IMR-90 (cell line): ENCODE results near the gene RIF1. TPM values are rescaled to one million over a fixed set of nuclear protein-coding genes. Genes with fewer than 3 reads are reported as not detected.

Experiments used
- ATAC-seq: fragments of 200-7000 bp; cut with Tn5 transposase; 2 replicates; pipeline ENCODE4 v1.9.1; 2020; ENCODE audit warnings: low read depth, mild to moderate bottlenecking, moderate library complexity
- BruUV-seq: library from RNA; stranded (reverse); fragments of 400-500 nt; replicated peaks from 2 replicates; lab custom pipeline; 2021; lab: Mats Ljungman, UMichigan
- CTCF ChIA-PET: fragments of 300-600 bp; formaldehyde crosslinking; extraction: SDS; loops from one replicate; lab custom pipeline; 2021; ENCODE audit warnings: antibody characterized with exemption; lab: Yijun Ruan, JAX
- POLR2A ChIA-PET: fragments of 300-600 bp; sonication (Branson Sonifier 250); formaldehyde crosslinking; loops from one replicate; lab custom pipeline; 2022; ENCODE audit warnings: antibody characterized with exemption; ENCODE audit not compliant: unreplicated experiment; lab: Charles Lee
- DNase-seq: peaks from one replicate; pipeline ENCODE4 v3.0.0; 2013
- H2AFZ ChIP-seq: replicated peaks from 2 replicates; pipeline ENCODE3; 2013; ENCODE audit warnings: low read length, mild to moderate bottlenecking; ENCODE audit not compliant: poor library complexity
- H2AK5ac ChIP-seq: 2 replicates; pipeline ENCODE4 v1.6.1; 2013; ENCODE audit warnings: low read depth, low read length, inconsistent platforms
- H2AK9ac ChIP-seq: replicated peaks from 2 replicates; pipeline ENCODE3; 2013; ENCODE audit warnings: mild to moderate bottlenecking, low read depth, low read length, moderate library complexity; ENCODE audit not compliant: poor library complexity
- H2BK120ac ChIP-seq: 2 replicates; pipeline ENCODE4 v1.6.1; 2013; ENCODE audit warnings: low read depth, low read length, inconsistent platforms
- H2BK15ac ChIP-seq: 3 replicates; pipeline ENCODE4 v1.6.1; 2013; ENCODE audit warnings: low read depth, low read length, inconsistent platforms
- H2BK20ac ChIP-seq: 2 replicates; pipeline ENCODE4 v1.6.1; 2013; ENCODE audit warnings: low read depth, mild to moderate bottlenecking, inconsistent platforms, low read length, moderate library complexity
- H2BK5ac ChIP-seq: 2 replicates; pipeline ENCODE4 v1.6.1; 2013; ENCODE audit warnings: mild to moderate bottlenecking, low read depth, low read length, inconsistent platforms; ENCODE audit not compliant: poor library complexity, severe bottlenecking
- H3K14ac ChIP-seq: replicated peaks from 2 replicates; pipeline ENCODE4 v1.6.1; 2013; ENCODE audit warnings: low read depth, low read length, inconsistent platforms
- H3K18ac ChIP-seq: 2 replicates; pipeline ENCODE4 v1.6.1; 2013; ENCODE audit warnings: low read depth, low read length, control low read depth
- H3K23ac ChIP-seq: 2 replicates; pipeline ENCODE4 v1.6.1; 2013; ENCODE audit warnings: low read depth, low read length, inconsistent platforms
- H3K27ac ChIP-seq: 2 replicates; pipeline ENCODE4 v1.5.1; 2013; ENCODE audit warnings: mild to moderate bottlenecking, control low read depth, low read length; ENCODE audit not compliant: insufficient read depth
- H3K27me3 ChIP-seq: 2 replicates; pipeline ENCODE4 v1.6.1; 2013; ENCODE audit warnings: low read length; ENCODE audit not compliant: control insufficient read depth, insufficient read depth
- H3K36me3 ChIP-seq: 2 replicates; pipeline ENCODE4 v1.6.1; 2013; ENCODE audit warnings: low read length, mixed read lengths; ENCODE audit not compliant: control insufficient read depth, insufficient read depth
- H3K4ac ChIP-seq: 2 replicates; pipeline ENCODE4 v1.6.1; 2013; ENCODE audit warnings: low read depth, low read length, inconsistent platforms
- H3K4me1 ChIP-seq: 2 replicates; pipeline ENCODE4 v1.6.1; 2013; ENCODE audit warnings: low read length, mixed read lengths; ENCODE audit not compliant: control insufficient read depth, insufficient read depth
- H3K4me2 ChIP-seq: 2 replicates; pipeline ENCODE4 v1.6.1; 2013; ENCODE audit warnings: low read depth, mild to moderate bottlenecking, control low read depth, low read length, moderate library complexity
- H3K4me3 ChIP-seq: 2 replicates; pipeline ENCODE4 v1.5.1; 2013; ENCODE audit warnings: low read depth, mild to moderate bottlenecking, control low read depth, low read length, moderate library complexity; ENCODE audit not compliant: insufficient read depth
- H3K56ac ChIP-seq: 2 replicates; pipeline ENCODE4 v1.6.1; 2013; ENCODE audit warnings: low read length, inconsistent platforms; ENCODE audit not compliant: insufficient read depth; ENCODE audit errors: extremely low read depth
- H3K79me1 ChIP-seq, 2 experiments: 2 replicates each; pipeline ENCODE4 v1.6.1; 2013; ENCODE audit warnings: low read length in 2 of 2, inconsistent platforms in 1 of 2, low read depth in 1 of 2
- H3K9ac ChIP-seq: 2 replicates; pipeline ENCODE4 v1.6.1; 2013; ENCODE audit warnings: low read depth, low read length, control low read depth
- H3K9me1 ChIP-seq: 2 replicates; pipeline ENCODE4 v1.6.1; 2013; ENCODE audit warnings: low read length, inconsistent platforms; ENCODE audit not compliant: insufficient read depth
- H3K9me3 ChIP-seq: 2 replicates; pipeline ENCODE4 v1.6.1; 2013; ENCODE audit warnings: low read length; ENCODE audit not compliant: control insufficient read depth, insufficient read depth
- H4K20me1 ChIP-seq: 2 replicates; pipeline ENCODE4 v1.6.1; 2013; ENCODE audit warnings: low read length, inconsistent platforms; ENCODE audit not compliant: insufficient read depth
- H4K5ac ChIP-seq: 2 replicates; pipeline ENCODE4 v1.6.1; 2013; ENCODE audit warnings: mild to moderate bottlenecking, low read depth, low read length, control low read depth
- H4K8ac ChIP-seq, 2 experiments: 2 replicates each; pipeline ENCODE4 v1.6.1; 2013; ENCODE audit warnings: low read depth in 2 of 2, low read length in 2 of 2, control low read depth in 1 of 2, inconsistent platforms in 1 of 2
- H4K91ac ChIP-seq: 2 replicates; pipeline ENCODE4 v1.6.1; 2013; ENCODE audit warnings: low read depth, low read length, inconsistent platforms; ENCODE audit not compliant: insufficient read depth
- BHLHE40 ChIP-seq: fragments of 150-350 bp; IDR thresholded peaks from 2 replicates; pipeline ENCODE4 v1.6.1; 2016; ENCODE audit warnings: mild to moderate bottlenecking, low read depth, low read length
- CEBPB ChIP-seq: IDR thresholded peaks from 2 replicates; pipeline ENCODE4 v1.6.1; 2012; ENCODE audit warnings: low read depth, low read length, improper control_type of control experiment
- CHD1 ChIP-seq: IDR thresholded peaks from 2 replicates; pipeline ENCODE4 v1.6.1; 2012; ENCODE audit warnings: low read depth, low read length, improper control_type of control experiment
- CTCF ChIP-seq: conservative IDR thresholded peaks from 2 replicates; pipeline ENCODE4 v1.5.1; 2012; ENCODE audit warnings: mild to moderate bottlenecking, low read depth, low read length, improper control_type of control experiment
- ELK1 ChIP-seq: fragments of 150-350 bp; IDR thresholded peaks from 2 replicates; pipeline ENCODE4 v1.6.1; 2016; ENCODE audit warnings: low read depth, mild to moderate bottlenecking, low read length, moderate library complexity, borderline replicate concordance
- FOS ChIP-seq: fragments of 150-350 bp; IDR thresholded peaks from 2 replicates; pipeline ENCODE4 v1.6.1; 2016; ENCODE audit warnings: low read depth, low read length
- MAFK ChIP-seq: IDR thresholded peaks from 2 replicates; pipeline ENCODE4 v1.6.1; 2012; ENCODE audit warnings: low read depth, low read length, improper control_type of control experiment
- MAZ ChIP-seq: IDR thresholded peaks from 2 replicates; pipeline ENCODE4 v1.6.1; 2012; ENCODE audit warnings: low read depth, mild to moderate bottlenecking, low read length, improper control_type of control experiment, moderate library complexity, borderline replicate concordance
- MXI1 ChIP-seq: IDR thresholded peaks from 2 replicates; pipeline ENCODE4 v1.6.1; 2012; ENCODE audit warnings: low read depth, mild to moderate bottlenecking, low read length, moderate library complexity, borderline replicate concordance
- NFE2L2 ChIP-seq: fragments of 150-350 bp; IDR thresholded peaks from 2 replicates; pipeline ENCODE4 v1.6.1; 2016; ENCODE audit warnings: low read depth, mild to moderate bottlenecking, low read length
- POLR2A ChIP-seq: IDR thresholded peaks from 2 replicates; pipeline ENCODE4 v1.6.1; 2012; ENCODE audit warnings: mild to moderate bottlenecking, low read depth, low read length
- RAD21 ChIP-seq: IDR thresholded peaks from 2 replicates; pipeline ENCODE4 v1.6.1; 2012; ENCODE audit warnings: low read length, improper control_type of control experiment
- RCOR1 ChIP-seq: IDR thresholded peaks from 2 replicates; pipeline ENCODE4 v1.6.1; 2012; ENCODE audit warnings: mild to moderate bottlenecking, low read length, improper control_type of control experiment; ENCODE audit not compliant: insufficient replicate concordance
- RFX5 ChIP-seq: IDR thresholded peaks from 2 replicates; pipeline ENCODE4 v1.8.0; 2012; ENCODE audit warnings: low read depth, mild to moderate bottlenecking, low read length, moderate library complexity
- SMC3 ChIP-seq: fragments of 150-350 bp; IDR thresholded peaks from 2 replicates; pipeline ENCODE4 v1.6.1; 2016; ENCODE audit warnings: low read depth, mild to moderate bottlenecking, antibody characterized with exemption, low read length, moderate library complexity
- USF2 ChIP-seq: fragments of 150-350 bp; IDR thresholded peaks from 2 replicates; pipeline ENCODE4 v1.6.1; 2017; ENCODE audit warnings: mild to moderate bottlenecking, antibody characterized with exemption, low read length, low read depth
- WGBS, 2 experiments: methylation state at CpG; one replicate each; pipeline versions ENCODE4 v1.1.5 to v1.1.7; 2013; ENCODE audit warnings: missing lambda C conversion rate in 2 of 2; ENCODE audit not compliant: insufficient read length in 1 of 2; ENCODE audit errors: extremely low coverage in 2 of 2; 5-methylcytosine and 5-hydroxymethylcytosine counted together
- dilution Hi-C: fragments of 300-500 bp; cut with HindIII; formaldehyde crosslinking; loops from one replicate; pipeline ENCODE4 v1.14.3; 2018; ENCODE audit warnings: low sequenced_read_pairs; ENCODE audit not compliant: unreplicated experiment
- in situ Hi-C: fragments of 300-500 bp; cut with MboI; formaldehyde crosslinking; loops from 3 replicates; pipeline ENCODE4 v1.14.3; 2019; ENCODE audit warnings: low sequenced_read_pairs, inconsistent platforms, mixed read lengths
- intact Hi-C: fragments of 100-400 bp; cut with micrococcal nuclease; formaldehyde crosslinking; loops from 2 replicates; pipeline ENCODE4 v1.10.0; 2022
- polyA plus RNA-seq, 3 experiments: library from polyadenylated mRNA; depleted of rRNA; stranded (reverse); fragments of >200 nt; gene quantifications; 2 replicates each; pipeline ENCODE4 v1.2.3, GENCODE V29; 2012; ENCODE audit warnings: low replicate concordance in 1 of 3
- total RNA-seq: library from RNA; depleted of rRNA; stranded (reverse); fragments of >200 nt; gene quantifications from 2 replicates; pipeline ENCODE4 v1.2.3, GENCODE V29; 2012

Gene RIF1
- total and polyA plus RNA-seq, 2 of the 4 experiments (the other 2 are of a cell fraction), result 4.3 to 43.9 TPM

GRCh38 chr2:151422917-151423439, 13.3 kb downstream of the RIF1 start:
- Histone ChIP-seq H2BK20ac (no peak overlapping the region), H3K18ac (no peak overlapping the region), H2BK15ac (no peak overlapping the region), H3K9me1 (no peaks in the 10 kb centered on the region), H2BK5ac (no peak overlapping the region), H3K9me3 (no peaks in the 10 kb centered on the region), H3K27ac (no peak overlapping the region), H3K4me2 (no peak overlapping the region), H3K4me1 (no peaks in the 10 kb centered on the region), H3K14ac (no peak overlapping the region), H3K9ac (no peak overlapping the region), H2AK5ac (no peak overlapping the region), H3K23ac (no peak overlapping the region), H4K91ac (no peak overlapping the region), H4K20me1 (no peaks in the 10 kb centered on the region), H3K36me3 (peaks cover 35% of the 10 kb centered on the region), H4K8ac (no peak overlapping the region), H2BK120ac (no peak overlapping the region), H4K5ac (no peak overlapping the region), H3K27me3 (no peaks in the 10 kb centered on the region), H3K4ac (no peak overlapping the region), H2AK9ac (no peak overlapping the region), H3K4me3 (no peak overlapping the region), H2AFZ (no peak overlapping the region), H3K56ac (no peak overlapping the region), H3K79me1 (peaks cover 22 to 38% of the 10 kb centered on the region in 2 experiments)
- DNase-seq (no peak), ATAC-seq (no peak)
- CTCF ChIA-PET, result no interaction called here
- in situ Hi-C loops (no loop called here), intact Hi-C loops (no loop called here), dilution Hi-C loops (no loop called here)
- 60% methylated on average over 1 of the region's 3 CpGs; no CpG with 5 or more reads in 1 of the 2 experiments for WGBS, 2 experiments
- no peak for TF ChIP-seq MAFK
- TF ChIP-seq RCOR1, result no peak
- TF ChIP-seq CEBPB, result no peak
- TF ChIP-seq USF2, result no peak
- TF ChIP-seq MXI1, result no peak
- no peak for TF ChIP-seq CTCF
- TF ChIP-seq NFE2L2, result no peak
- TF ChIP-seq BHLHE40, result no peak
- no peak for TF ChIP-seq CHD1
- no peak for TF ChIP-seq RAD21
- TF ChIP-seq SMC3, result no peak
- no peak for TF ChIP-seq POLR2A
- TF ChIP-seq ELK1, result no peak
- TF ChIP-seq FOS, result no peak
- no peak for TF ChIP-seq RFX5
- TF ChIP-seq MAZ, result no peak
- POLR2A ChIA-PET, result no interaction called here
- no TSS peak for BruUV-seq
